ENCODE results near the gene GSTO2.

Gene GSTO2

DNA sequence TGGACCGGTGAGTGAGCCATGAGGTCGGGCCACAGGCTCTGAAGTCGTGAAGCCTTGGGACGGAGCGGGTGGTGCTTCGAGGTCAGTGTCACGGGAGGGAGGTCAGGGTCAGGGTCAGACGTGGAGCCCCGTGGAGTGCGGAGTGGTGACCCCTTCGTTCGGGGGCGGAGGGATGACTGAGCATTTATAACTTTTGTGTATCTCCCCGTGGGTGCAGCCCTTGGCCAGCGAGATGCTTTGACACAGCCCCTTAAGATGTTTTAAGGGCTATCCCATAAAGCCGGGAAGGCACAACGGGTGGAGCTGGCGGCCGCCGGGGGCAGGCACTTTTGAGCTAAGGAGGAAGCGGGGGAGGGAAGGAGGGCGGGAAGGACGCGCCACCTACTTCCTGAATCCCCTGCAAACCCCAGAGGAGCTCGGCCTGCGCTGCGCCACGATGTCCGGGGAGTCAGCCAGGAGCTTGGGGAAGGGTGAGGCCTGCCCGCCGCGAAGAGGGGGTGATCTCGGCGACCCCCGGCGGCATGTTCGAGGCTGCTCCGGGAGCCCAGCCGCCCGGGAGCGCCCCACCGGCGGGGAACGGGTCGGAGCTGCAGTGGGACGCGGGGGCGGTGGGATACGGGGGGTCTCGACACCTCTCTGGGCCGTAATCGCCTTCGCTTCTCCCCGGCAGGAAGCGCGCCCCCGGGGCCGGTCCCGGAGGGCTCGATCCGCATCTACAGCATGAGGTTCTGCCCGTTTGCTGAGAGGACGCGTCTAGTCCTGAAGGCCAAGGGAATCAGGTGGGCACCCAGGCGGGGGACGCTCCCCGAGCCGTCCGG lies 14.3 kb upstream of the GSTO2 start, which contains the start of gene GSTO1 (continued):
- TF ChIP-seq, protein P1, sequence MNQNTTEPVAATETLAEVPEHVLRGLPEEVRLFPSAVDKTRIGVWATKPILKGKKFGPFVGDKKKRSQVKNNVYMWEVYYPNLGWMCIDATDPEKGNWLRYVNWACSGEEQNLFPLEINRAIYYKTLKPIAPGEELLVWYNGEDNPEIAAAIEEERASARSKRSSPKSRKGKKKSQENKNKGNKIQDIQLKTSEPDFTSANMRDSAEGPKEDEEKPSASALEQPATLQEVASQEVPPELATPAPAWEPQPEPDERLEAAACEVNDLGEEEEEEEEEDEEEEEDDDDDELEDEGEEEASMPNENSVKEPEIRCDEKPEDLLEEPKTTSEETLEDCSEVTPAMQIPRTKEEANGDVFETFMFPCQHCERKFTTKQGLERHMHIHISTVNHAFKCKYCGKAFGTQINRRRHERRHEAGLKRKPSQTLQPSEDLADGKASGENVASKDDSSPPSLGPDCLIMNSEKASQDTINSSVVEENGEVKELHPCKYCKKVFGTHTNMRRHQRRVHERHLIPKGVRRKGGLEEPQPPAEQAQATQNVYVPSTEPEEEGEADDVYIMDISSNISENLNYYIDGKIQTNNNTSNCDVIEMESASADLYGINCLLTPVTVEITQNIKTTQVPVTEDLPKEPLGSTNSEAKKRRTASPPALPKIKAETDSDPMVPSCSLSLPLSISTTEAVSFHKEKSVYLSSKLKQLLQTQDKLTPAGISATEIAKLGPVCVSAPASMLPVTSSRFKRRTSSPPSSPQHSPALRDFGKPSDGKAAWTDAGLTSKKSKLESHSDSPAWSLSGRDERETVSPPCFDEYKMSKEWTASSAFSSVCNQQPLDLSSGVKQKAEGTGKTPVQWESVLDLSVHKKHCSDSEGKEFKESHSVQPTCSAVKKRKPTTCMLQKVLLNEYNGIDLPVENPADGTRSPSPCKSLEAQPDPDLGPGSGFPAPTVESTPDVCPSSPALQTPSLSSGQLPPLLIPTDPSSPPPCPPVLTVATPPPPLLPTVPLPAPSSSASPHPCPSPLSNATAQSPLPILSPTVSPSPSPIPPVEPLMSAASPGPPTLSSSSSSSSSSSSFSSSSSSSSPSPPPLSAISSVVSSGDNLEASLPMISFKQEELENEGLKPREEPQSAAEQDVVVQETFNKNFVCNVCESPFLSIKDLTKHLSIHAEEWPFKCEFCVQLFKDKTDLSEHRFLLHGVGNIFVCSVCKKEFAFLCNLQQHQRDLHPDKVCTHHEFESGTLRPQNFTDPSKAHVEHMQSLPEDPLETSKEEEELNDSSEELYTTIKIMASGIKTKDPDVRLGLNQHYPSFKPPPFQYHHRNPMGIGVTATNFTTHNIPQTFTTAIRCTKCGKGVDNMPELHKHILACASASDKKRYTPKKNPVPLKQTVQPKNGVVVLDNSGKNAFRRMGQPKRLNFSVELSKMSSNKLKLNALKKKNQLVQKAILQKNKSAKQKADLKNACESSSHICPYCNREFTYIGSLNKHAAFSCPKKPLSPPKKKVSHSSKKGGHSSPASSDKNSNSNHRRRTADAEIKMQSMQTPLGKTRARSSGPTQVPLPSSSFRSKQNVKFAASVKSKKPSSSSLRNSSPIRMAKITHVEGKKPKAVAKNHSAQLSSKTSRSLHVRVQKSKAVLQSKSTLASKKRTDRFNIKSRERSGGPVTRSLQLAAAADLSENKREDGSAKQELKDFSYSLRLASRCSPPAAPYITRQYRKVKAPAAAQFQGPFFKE (tag by site-specific recombination; IDR thresholded peaks at IDR 0.05; ENCODE audit: borderline replicate concordance), result no peak
- TF ChIP-seq SP2 (tag by site-specific recombination; IDR thresholded peaks at IDR 0.05), result peak; percentile 80
- TF ChIP-seq ZNF626 (tag by site-specific recombination; IDR thresholded peaks at IDR 0.05), result no peak
- peak; percentile 76 for TF ChIP-seq KLF16 (tag by site-specific recombination; IDR thresholded peaks at IDR 0.05)
- TF ChIP-seq ZNF571 (tag by site-specific recombination; IDR thresholded peaks at IDR 0.05), result no peak
- TF ChIP-seq ZNF747 (tag by site-specific recombination; IDR thresholded peaks at IDR 0.05), result no peak
- 0 out of 2 replicates have a peak, but pooled peaks have one; percentile 31 for TF ChIP-seq ZNF24 (tag by site-specific recombination; IDR thresholded peaks at IDR 0.05)
- TF ChIP-seq, protein P2, sequence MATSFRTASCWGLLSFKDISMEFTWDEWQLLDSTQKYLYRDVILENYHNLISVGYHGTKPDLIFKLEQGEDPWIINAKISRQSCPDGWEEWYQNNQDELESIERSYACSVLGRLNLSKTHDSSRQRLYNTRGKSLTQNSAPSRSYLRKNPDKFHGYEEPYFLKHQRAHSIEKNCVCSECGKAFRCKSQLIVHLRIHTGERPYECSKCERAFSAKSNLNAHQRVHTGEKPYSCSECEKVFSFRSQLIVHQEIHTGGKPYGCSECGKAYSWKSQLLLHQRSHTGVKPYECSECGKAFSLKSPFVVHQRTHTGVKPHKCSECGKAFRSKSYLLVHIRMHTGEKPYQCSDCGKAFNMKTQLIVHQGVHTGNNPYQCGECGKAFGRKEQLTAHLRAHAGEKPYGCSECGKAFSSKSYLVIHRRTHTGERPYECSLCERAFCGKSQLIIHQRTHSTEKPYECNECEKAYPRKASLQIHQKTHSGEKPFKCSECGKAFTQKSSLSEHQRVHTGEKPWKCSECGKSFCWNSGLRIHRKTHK (tag by site-specific recombination; IDR thresholded peaks at IDR 0.05), result no peak
- peak; percentile 67; the same call in 1 of the 2 replicates for TF ChIP-seq ZEB2 (tag by site-specific recombination; IDR thresholded peaks at IDR 0.05)
- no peak for TF ChIP-seq ZFP3 (tag by site-specific recombination; IDR thresholded peaks at IDR 0.05; ENCODE audit: low read depth)
- TF ChIP-seq BCL11A (tag by site-specific recombination; IDR thresholded peaks at IDR 0.05; ENCODE audit: low read depth), result peak; percentile 73; the same call in 1 of the 2 replicates
- no peak for TF ChIP-seq ZNF292 (tag by site-specific recombination; IDR thresholded peaks at IDR 0.05; ENCODE audit: borderline replicate concordance, low read depth)
- TF ChIP-seq ZNF548 (tag by site-specific recombination; IDR thresholded peaks at IDR 0.05), result no peak
- 0 out of 2 replicates have a peak, but pooled peaks have one; percentile 24 for TF ChIP-seq REPIN1 (tag by site-specific recombination; IDR thresholded peaks at IDR 0.05; ENCODE audit: low read depth)
- TF ChIP-seq KLF8 (tag by site-specific recombination; IDR thresholded peaks at IDR 0.05), result no peak; the same call in 1 of the 2 replicates
- TF ChIP-seq ZNF302 (tag by site-specific recombination; IDR thresholded peaks at IDR 0.05; ENCODE audit: low read depth), result no peak
- TF ChIP-seq ZNF791 (tag by site-specific recombination; IDR thresholded peaks at IDR 0.05), result no peak
- no peak for TF ChIP-seq ZNF248 (tag by site-specific recombination; IDR thresholded peaks at IDR 0.05)
- TF ChIP-seq ZNF214 (tag by site-specific recombination; IDR thresholded peaks at IDR 0.05; ENCODE audit: borderline replicate concordance), result no peak
- peak; percentile 93 for TF ChIP-seq ZXDB (tag by site-specific recombination; IDR thresholded peaks at IDR 0.05)
- TF ChIP-seq ZNF311 (tag by site-specific recombination; IDR thresholded peaks at IDR 0.05; ENCODE audit: borderline replicate concordance), result no peak
- TF ChIP-seq, protein P3, sequence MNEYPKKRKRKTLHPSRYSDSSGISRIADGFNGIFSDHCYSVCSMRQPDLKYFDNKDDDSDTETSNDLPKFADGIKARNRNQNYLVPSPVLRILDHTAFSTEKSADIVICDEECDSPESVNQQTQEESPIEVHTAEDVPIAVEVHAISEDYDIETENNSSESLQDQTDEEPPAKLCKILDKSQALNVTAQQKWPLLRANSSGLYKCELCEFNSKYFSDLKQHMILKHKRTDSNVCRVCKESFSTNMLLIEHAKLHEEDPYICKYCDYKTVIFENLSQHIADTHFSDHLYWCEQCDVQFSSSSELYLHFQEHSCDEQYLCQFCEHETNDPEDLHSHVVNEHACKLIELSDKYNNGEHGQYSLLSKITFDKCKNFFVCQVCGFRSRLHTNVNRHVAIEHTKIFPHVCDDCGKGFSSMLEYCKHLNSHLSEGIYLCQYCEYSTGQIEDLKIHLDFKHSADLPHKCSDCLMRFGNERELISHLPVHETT (tag by site-specific recombination; IDR thresholded peaks at IDR 0.05), result 0 out of 2 replicates have a peak, but pooled peaks have one; percentile 34
- TF ChIP-seq ZNF658 (tag by site-specific recombination; IDR thresholded peaks at IDR 0.05), result no peak
- no peak for TF ChIP-seq ZNF701 (tag by site-specific recombination; IDR thresholded peaks at IDR 0.05)
- TF ChIP-seq, protein P4, sequence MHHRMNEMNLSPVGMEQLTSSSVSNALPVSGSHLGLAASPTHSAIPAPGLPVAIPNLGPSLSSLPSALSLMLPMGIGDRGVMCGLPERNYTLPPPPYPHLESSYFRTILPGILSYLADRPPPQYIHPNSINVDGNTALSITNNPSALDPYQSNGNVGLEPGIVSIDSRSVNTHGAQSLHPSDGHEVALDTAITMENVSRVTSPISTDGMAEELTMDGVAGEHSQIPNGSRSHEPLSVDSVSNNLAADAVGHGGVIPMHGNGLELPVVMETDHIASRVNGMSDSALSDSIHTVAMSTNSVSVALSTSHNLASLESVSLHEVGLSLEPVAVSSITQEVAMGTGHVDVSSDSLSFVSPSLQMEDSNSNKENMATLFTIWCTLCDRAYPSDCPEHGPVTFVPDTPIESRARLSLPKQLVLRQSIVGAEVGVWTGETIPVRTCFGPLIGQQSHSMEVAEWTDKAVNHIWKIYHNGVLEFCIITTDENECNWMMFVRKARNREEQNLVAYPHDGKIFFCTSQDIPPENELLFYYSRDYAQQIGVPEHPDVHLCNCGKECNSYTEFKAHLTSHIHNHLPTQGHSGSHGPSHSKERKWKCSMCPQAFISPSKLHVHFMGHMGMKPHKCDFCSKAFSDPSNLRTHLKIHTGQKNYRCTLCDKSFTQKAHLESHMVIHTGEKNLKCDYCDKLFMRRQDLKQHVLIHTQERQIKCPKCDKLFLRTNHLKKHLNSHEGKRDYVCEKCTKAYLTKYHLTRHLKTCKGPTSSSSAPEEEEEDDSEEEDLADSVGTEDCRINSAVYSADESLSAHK (tag by site-specific recombination; IDR thresholded peaks at IDR 0.05), result 0 out of 2 replicates have a peak, but pooled peaks have one; percentile 22
- peak; percentile 71 for TF ChIP-seq SP7 (tag by site-specific recombination; IDR thresholded peaks at IDR 0.05)
- TF ChIP-seq HOXC10 (CRISPR knock-in tag; IDR thresholded peaks at IDR 0.05), result no peak
- TF ChIP-seq ZNF184 (tag by site-specific recombination; IDR thresholded peaks at IDR 0.05), result no peak
- no peak for TF ChIP-seq MYNN (tag by site-specific recombination; IDR thresholded peaks at IDR 0.05; ENCODE audit: borderline replicate concordance)
- no peak for TF ChIP-seq KLF9 (tag by site-specific recombination; IDR thresholded peaks at IDR 0.05; ENCODE audit: low read depth)
